ENCODE results near the gene DOCK9.

DNA sequence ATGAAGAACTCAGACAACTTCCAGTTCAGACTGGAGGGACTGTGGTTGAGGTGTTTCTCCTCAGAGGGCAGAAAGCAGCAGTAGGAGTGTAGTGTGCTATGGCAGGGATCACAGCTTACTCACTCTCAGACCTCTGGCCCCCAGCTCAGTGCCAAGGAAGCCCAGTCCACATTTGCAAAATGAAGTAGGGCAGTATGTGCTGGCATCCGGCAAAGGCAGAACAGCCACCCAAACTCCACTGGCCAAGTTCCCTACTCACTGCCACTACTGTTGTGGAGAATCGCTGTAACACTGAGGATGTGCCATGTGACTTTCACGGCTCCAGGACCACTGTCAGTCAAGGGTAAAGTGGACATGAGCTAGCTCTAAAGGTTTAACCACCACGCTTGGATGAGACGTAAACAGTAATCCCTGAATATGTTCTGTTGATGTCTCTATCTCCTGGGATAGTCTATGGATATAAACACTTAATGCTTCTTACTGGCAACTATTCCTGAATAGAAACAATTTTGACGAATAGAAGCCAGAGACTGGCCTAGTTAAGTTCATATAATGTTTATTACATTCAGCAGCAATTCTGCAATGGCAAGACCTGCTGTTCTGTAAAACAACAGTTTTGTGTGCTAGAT lies 158.4 kb downstream of the DOCK9 start:
- TF ChIP-seq, protein P1, sequence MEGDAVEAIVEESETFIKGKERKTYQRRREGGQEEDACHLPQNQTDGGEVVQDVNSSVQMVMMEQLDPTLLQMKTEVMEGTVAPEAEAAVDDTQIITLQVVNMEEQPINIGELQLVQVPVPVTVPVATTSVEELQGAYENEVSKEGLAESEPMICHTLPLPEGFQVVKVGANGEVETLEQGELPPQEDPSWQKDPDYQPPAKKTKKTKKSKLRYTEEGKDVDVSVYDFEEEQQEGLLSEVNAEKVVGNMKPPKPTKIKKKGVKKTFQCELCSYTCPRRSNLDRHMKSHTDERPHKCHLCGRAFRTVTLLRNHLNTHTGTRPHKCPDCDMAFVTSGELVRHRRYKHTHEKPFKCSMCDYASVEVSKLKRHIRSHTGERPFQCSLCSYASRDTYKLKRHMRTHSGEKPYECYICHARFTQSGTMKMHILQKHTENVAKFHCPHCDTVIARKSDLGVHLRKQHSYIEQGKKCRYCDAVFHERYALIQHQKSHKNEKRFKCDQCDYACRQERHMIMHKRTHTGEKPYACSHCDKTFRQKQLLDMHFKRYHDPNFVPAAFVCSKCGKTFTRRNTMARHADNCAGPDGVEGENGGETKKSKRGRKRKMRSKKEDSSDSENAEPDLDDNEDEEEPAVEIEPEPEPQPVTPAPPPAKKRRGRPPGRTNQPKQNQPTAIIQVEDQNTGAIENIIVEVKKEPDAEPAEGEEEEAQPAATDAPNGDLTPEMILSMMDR (IDR thresholded peaks at IDR 0.05): no peak
- TF ChIP-seq POLR2A (IDR thresholded peaks at IDR 0.05): no peak

All from uterus (tissue), 2 donors.